Measurements from ENCODE around the gene PAPSS1. TPM values are rescaled to one million over a fixed set of nuclear protein-coding genes. Genes with fewer than 3 reads are reported as not detected.

Gene PAPSS1
- total and polyA plus RNA-seq, 9 of the 15 experiments (the other 6 are each of a cell fraction or from before 2014, with no cell fraction given): 21.1 to 53.9 (median 41.9) TPM

- Histone ChIP-seq H3K4me1 (replicated peaks in 1 of 2; ENCODE audit: control insufficient read depth in 2 of 2, insufficient read depth in 2 of 2, low read length in 2 of 2) (peaks cover 0 to 8% of the 10 kb centered on the region in 2 experiments; a peak in 3 of 5 replicates), H3K79me2 (ENCODE audit: control insufficient read depth, insufficient read depth, low read length) (no peaks in the 10 kb centered on the region), H3K9me1 (ENCODE audit: control insufficient read depth, insufficient read depth, low read length) (no peaks in the 10 kb centered on the region), H3K9ac (ENCODE audit: insufficient read depth in 1 of 2, low read depth in 2 of 2, low read length in 2 of 2) (no peak overlapping the region), H3K9me3 (replicated peaks; ENCODE audit: control insufficient read depth, insufficient read depth, low read depth, low read length) (no peaks in the 10 kb centered on the region; the same call in 1 of the 2 replicates), H3K27me3 (ENCODE audit: control insufficient read depth in 2 of 2, insufficient read depth in 2 of 2, low read length in 2 of 2) (no peaks in the 10 kb centered on the region), H3K27ac (ENCODE audit: extremely low read depth, low read depth, low read length) (no peak overlapping the region), H2AFZ (ENCODE audit: low read depth, low read length) (no peak overlapping the region), H3K4me3 (no peak overlapping the region), H3K4me2 (ENCODE audit: insufficient read depth, low read length) (no peak overlapping the region), H4K20me1 (replicated peaks; ENCODE audit: control insufficient read depth, insufficient read depth, low read length) (no peaks in the 10 kb centered on the region), H3K36me3 (ENCODE audit: control insufficient read depth, insufficient read depth, low read length) (no peaks in the 10 kb centered on the region)
- CTCF ChIA-PET (ENCODE audit: low intra/inter-chr PET ratio): interaction anchor here (1.0 kb wide), 1 partner anchor 157 kb away, joined by 3 read pairs; no protein-coding TSS in a partner anchor
- no TSS peak for BruUV-seq (replicated peaks)
- DNase-seq (ENCODE audit: extremely low read depth in 1 of 4, low spot score in 3 of 4): no peak
- intact Hi-C loops (cut with micrococcal nuclease) (loop anchor here (10.0 kb wide), 2 partner anchors 371 to 551 kb away; no protein-coding TSS in a partner anchor), in situ Hi-C loops (cut with MboI) (loop anchor here (5.0 kb wide), 1 partner anchor 159 kb away; no protein-coding TSS in a partner anchor)
- 9% methylated on average over 3 of the region's 3 CpGs for WGBS (ENCODE audit: insufficient coverage, low coverage, missing lambda C conversion rate)
- FAIRE-seq: no peak
- no peak for ATAC-seq
- POLR2A ChIA-PET: no interaction called here
- TF ChIP-seq ID3 (CRISPR knock-in tag; IDR thresholded peaks at IDR 0.05) (no peak), ID3 (tag; IDR thresholded peaks at IDR 0.05) (no peak), ZNF3 (CRISPR knock-in tag; IDR thresholded peaks at IDR 0.05) (no peak), VEZF1 (CRISPR knock-in tag; IDR thresholded peaks at IDR 0.05) (no peak), ZNF586 (CRISPR knock-in tag; conservative IDR thresholded peaks at IDR 0.05) (no peak), HNRNPH1 (optimal IDR thresholded peaks at IDR 0.05; ENCODE audit: low read depth, low read length) (no peak), PREB (CRISPR knock-in tag; IDR thresholded peaks at IDR 0.05) (no peak), ASH1L (IDR thresholded peaks at IDR 0.05; ENCODE audit: borderline replicate concordance, low read depth, partially characterized antibody) (no peak), LCOR (CRISPR knock-in tag; IDR thresholded peaks at IDR 0.05) (no peak), ZBTB33 (CRISPR knock-in tag; IDR thresholded peaks at IDR 0.05) (no peak), RBM22 (IDR thresholded peaks at IDR 0.05; ENCODE audit: low read depth, low read length, poor library complexity, severe bottlenecking) (no peak), MAFF (IDR thresholded peaks at IDR 0.05; ENCODE audit: low read length) (no peak), NEUROD1 (IDR thresholded peaks at IDR 0.05; ENCODE audit: borderline replicate concordance, low read depth, low read length, partially characterized antibody) (no peak), MLX (CRISPR knock-in tag; conservative IDR thresholded peaks at IDR 0.05) (no peak), LEF1 (IDR thresholded peaks at IDR 0.05) (no peak), CREM (IDR thresholded peaks at IDR 0.05; ENCODE audit: low read depth) (no peak), ZKSCAN1 (IDR thresholded peaks at IDR 0.05; ENCODE audit: low read depth, low read length) (no peak), ZNF644 (tag; IDR thresholded peaks at IDR 0.05; ENCODE audit: low read depth) (no peak)
These were observed 16.0 kb upstream of the PAPSS1 start for GRCh38 chr4:107736037-107736436.

All from K562 (cell line).